GDM1 (cell line): ENCODE data around the gene RRP9.
"Not testable (repeated sequence)": the region's sequence is repeated elsewhere in the genome, so short reads cannot be mapped to it uniquely, and the experiment has no call there.

Experiments
- DNase-seq: peaks from one replicate; lab custom pipeline; 2025; lab: John Stamatoyannopoulos, UW

Gene RRP9

DNA sequence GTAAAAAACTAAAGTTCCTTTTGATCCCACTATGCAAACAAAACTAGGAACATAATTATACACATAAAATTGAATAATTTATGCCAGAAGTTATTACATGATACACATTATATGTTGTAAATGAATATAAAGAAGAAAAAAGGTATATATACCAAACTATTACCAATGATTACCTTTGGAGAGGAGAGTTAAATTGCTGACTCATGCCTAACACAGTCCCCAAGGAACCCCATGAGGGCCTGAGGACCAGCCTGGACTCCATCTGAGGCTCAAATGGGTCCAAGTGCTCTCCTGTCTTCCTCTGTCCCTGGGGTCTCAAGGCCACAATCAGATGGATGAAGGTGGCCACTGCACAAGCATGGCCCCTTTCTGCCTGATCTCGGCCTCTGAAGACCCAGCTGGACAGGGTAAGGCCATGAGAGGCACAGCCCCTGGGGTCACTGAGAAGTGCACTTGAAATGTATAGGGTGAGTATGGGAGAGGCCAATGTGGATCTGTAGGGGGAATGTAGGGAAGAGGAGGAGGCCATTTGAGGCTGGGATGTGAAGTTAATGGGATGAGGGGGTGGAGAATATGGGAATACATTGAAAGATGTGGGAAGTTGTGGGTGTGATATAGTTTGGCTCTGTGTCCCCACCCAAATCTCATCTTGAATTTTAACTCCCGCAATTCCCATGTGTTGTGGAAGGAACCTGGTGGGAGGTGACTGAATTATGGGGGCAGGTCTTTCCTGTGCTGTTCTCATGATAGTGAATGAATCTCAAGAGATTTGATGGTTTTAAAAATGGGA lies 37.5 kb downstream of the RRP9 start:
- no peak for DNase-seq

GRCh38 chr3:51902361-51902760 lies 39.3 kb downstream of the RRP9 start:
- not testable (repeated sequence) for DNase-seq

DNA sequence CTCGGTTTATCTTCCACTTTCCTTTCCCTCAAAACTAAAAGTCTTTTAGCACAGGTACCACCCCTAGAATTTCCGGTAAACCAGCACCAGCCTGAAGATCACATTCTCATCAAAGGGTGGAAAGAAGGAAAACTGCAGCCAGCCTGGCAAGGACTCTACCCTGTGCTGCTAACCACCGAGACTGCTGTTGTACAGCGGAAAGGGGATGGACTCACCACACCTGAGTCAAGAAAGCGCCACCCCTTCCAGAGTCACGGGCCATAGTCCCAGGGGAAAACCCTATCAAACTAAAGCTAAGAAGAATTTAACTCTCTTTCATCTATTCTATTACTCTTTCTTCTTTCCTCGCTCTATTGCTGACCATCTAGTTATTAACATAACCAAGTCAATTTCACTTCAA lies 41.7 kb downstream of the RRP9 start:
- not testable (repeated sequence) for DNase-seq

DNA sequence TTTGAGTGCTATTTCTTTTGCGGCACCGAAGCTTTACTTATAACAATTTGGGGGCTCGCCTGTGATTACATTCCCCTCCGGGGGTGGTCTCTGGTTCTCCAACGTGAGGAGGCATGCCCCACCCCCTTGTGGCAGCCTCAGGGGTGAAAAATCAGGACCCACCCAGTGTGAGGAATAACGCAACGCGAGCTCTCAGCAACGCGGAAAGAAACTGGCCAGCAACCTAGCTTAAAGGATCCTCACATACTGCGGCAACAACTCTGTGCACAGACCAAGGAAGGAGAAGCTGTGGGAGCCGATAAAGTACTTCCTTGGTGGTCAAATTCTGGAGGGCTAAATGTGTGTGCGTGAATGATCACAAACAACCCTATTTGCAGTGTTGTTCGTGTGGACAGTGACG lies 44.3 kb downstream of the RRP9 start:
- no peak for DNase-seq

GRCh38 chr3:51896607-51897305 lies 44.9 kb downstream of the RRP9 start:
- DNase-seq = no peak

DNA sequence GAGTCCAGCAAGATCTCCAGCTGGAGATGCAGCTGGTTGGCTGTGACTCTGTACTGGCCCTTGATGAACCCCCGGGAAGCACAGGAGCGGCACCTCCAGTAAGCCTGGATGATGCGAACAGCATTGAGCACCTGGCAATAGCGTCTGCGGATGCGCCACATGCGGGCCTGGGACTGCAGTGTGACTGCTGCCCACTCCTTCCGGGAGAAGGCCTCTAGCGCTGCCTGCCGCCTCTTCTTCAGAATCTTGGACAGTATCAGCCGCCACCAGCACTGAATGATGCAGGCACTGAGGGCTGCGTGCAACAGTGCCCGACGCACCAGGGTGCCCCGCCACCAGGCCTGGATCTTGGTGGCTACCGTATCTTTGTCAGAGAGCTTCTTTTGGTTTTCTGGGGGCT lies 46.8 kb downstream of the RRP9 start:
- DNase-seq = no peak

GRCh38 chr3:51894391-51894790 lies 47.3 kb downstream of the RRP9 start:
- DNase-seq = no peak

DNA sequence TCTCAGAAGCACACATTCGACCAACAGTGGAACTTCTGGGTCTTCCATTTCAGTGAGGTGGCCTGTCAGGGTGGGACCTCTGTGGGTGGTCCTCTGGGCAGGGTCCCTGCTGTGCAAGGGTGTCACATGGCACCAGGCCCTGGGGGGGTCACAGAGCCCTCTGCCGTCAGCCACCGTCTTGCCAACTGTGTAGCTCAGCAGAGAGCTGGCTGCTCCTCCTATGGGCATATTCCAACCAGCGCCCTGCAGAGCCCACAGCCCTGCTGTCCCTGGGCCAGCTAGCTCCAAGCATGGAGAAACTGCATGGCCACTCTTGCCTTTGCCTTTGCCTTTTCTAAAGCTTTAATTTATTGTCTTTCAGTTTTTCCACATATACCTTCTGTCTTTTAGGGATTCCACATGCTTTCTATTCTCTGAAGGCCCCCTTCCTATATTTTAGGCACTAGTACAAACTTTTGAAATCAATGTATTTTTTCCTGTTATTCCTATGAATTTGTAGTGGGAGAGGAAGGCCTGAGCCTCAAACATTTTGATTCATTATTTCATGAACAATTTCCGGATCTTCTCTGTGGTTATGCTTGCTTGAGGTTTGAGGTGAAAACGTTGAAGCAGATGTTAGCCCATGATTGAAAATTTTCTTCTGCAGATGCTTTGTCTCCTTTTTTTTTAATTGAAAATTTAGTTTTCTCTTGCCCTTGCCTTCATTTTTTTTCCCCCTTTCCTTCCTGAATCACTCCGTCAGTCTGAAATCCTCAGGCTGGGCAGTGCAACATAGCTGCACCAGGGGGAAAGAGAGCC lies 50.3 kb downstream of the RRP9 start:
- no peak for DNase-seq

- DNase-seq = no peak
These were observed 53.1 kb downstream of the RRP9 start for GRCh38 chr3:51888463-51889105.

DNA sequence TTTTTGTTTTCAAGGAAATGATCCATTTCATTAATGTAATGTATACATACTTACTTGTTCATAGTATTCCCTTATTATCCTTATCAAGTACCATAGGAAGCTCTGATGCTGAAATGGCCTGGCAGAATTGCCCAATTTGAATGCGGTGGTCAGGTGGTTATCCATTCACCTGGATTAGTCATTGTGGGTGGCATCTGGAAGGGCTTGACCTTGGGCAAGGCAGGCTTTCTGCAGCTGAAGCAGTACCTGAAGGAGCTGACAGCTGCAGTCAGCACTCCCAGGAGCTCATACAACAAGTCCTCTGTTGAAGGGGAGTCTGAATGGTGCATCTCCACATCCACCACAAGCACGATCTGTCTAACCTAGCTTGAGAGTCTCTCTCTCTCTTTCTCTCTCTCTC lies 54.1 kb downstream of the RRP9 start:
- DNase-seq = no peak

DNA sequence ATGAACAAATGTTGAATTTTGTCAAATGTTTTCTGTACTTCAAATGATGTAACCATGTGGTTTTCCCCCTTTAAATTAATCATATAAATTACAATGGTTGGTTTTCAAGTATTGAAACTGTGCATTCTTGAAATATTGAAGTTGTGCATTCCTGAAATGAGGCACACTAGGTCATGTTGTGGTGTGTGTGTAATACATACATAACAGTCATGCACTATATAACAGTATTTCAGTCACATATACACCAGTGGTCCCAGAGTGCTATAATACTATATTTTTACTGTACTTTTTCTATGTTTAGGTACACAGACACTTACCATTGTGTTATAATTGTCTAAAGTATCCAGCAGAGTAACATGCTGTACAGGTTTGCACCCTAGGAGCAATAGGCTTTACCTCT lies 55.3 kb downstream of the RRP9 start:
- DNase-seq = no peak
